K562 (cell line): ENCODE data around the gene NELFE. TPM values are rescaled to one million over a fixed set of nuclear protein-coding genes. Genes with fewer than 3 reads are reported as not detected.

Source experiments
- ERF ChIP-seq: fragments of 450-650 bp; formaldehyde crosslinking; IDR thresholded peaks from 2 replicates; pipeline ENCODE4 v1.4.0; 2020; ENCODE audit warnings: mild to moderate bottlenecking, mixed read lengths
- HMG20A ChIP-seq: fragments of 450-650 bp; formaldehyde crosslinking; conservative IDR thresholded peaks from 2 replicates; pipeline ENCODE4 v1.4.0; 2020; ENCODE audit warnings: mild to moderate bottlenecking, mixed read lengths
- IFI16 ChIP-seq: fragments of 250-450 bp; sonication (Bioruptor Pico); IDR thresholded peaks from 2 replicates; pipeline ENCODE4 v2.1.2; 2022; ENCODE audit warnings: mild to moderate bottlenecking, inconsistent platforms
- MAX ChIP-seq: sonication (generic); formaldehyde crosslinking; IDR thresholded peaks from 2 replicates; pipeline ENCODE4 v1.9.0; 2022; ENCODE audit warnings: mild to moderate bottlenecking, missing genetic modification reagents
- SMAD4 ChIP-seq: fragments of 250-450 bp; sonication (Bioruptor Pico); conservative IDR thresholded peaks from 2 replicates; pipeline ENCODE4 v1.8.0; 2021; ENCODE audit warnings: inconsistent platforms, mild to moderate bottlenecking, moderate library complexity
- SRF ChIP-seq, 2 experiments: fragments of 250-450, 450-650 bp in 1 of 2; sonication (Bioruptor Pico) in 1 of 2; sonication (generic) in 1 of 2; formaldehyde crosslinking; IDR thresholded peaks; 2 replicates each; pipeline versions ENCODE4 v1.5.0 to v1.5.1; 2020 to 2022; ENCODE audit warnings: mild to moderate bottlenecking in 1 of 2, missing genetic modification reagents in 1 of 2
- STAT6 ChIP-seq: sonication (generic); formaldehyde crosslinking; IDR thresholded peaks from 2 replicates; pipeline ENCODE4 v1.8.1; 2023; ENCODE audit warnings: mild to moderate bottlenecking, missing genetic modification reagents
- ZFX ChIP-seq: sonication (generic); formaldehyde crosslinking; IDR thresholded peaks from 2 replicates; pipeline ENCODE4 v1.8.0; 2022; ENCODE audit warnings: mild to moderate bottlenecking, missing genetic modification reagents, moderate library complexity
- polyA plus RNA-seq, 8 experiments: library from polyadenylated mRNA; depleted of rRNA in 4 of 8; stranded (reverse) in 5 of 8; unstranded in 3 of 8; fragments of >200 nt; fragmentation: Nextera tagmentation in 2 of 8; fragmentation: Illumina TruSeq in 1 of 8; extraction: Ambion mirVana in 2 of 8; extraction: Trizol in 1 of 8; gene quantifications; 2 replicates each; pipeline versions ENCODE4 v1.2.1 to v1.2.3, GENCODE V29; 2011 to 2014; ENCODE audit warnings: inconsistent platforms in 1 of 8, missing spikeins in 1 of 8
- total RNA-seq, 7 experiments: library from RNA; depleted of rRNA in 6 of 7; stranded (reverse); fragments of >200 nt in 6 of 7; fragmentation: Illumina TruSeq in 2 of 7; extraction: Trizol in 2 of 7; gene quantifications; 2 replicates each; pipeline versions ENCODE4 v1.2.1 to v1.2.3, GENCODE V29; 2011 to 2021; ENCODE audit warnings: low replicate concordance in 1 of 7
- TF ChIP-seq, protein P1 (sequence below), 3 experiments: fragments of 200-800 bp in 1 of 3; fragments of 250-450 bp in 1 of 3; fragments of 450-650 bp in 1 of 3; sonication (Bioruptor Pico) in 1 of 3; sonication (Bioruptor generic) in 1 of 3; formaldehyde crosslinking in 1 of 3; IDR thresholded peaks; 2 replicates each; pipeline versions ENCODE4 v1.6.1 to v1.8.0; 2016 to 2022; ENCODE audit warnings: mild to moderate bottlenecking in 2 of 3, missing genetic modification characterization in 2 of 3, missing compliant biosample characterization in 1 of 3, moderate library complexity in 1 of 3
- TF ChIP-seq, protein P2 (sequence below): fragments of 200-800 bp; sonication (Bioruptor generic); IDR thresholded peaks from 2 replicates; pipeline ENCODE4 v1.6.1; 2016; ENCODE audit warnings: missing genetic modification characterization, missing compliant biosample characterization
- TF ChIP-seq, protein P3 (sequence below): fragments of 450-650 bp; formaldehyde crosslinking; IDR thresholded peaks from 2 replicates; pipeline ENCODE4 v1.4.0; 2022; ENCODE audit warnings: missing genetic modification characterization

Gene NELFE
- total and polyA plus RNA-seq, 9 of the 15 experiments (the other 6 are each of a cell fraction or from before 2014, with no cell fraction given): 15.2 to 157 (median 91.5) TPM

- TF ChIP-seq, protein P1, sequence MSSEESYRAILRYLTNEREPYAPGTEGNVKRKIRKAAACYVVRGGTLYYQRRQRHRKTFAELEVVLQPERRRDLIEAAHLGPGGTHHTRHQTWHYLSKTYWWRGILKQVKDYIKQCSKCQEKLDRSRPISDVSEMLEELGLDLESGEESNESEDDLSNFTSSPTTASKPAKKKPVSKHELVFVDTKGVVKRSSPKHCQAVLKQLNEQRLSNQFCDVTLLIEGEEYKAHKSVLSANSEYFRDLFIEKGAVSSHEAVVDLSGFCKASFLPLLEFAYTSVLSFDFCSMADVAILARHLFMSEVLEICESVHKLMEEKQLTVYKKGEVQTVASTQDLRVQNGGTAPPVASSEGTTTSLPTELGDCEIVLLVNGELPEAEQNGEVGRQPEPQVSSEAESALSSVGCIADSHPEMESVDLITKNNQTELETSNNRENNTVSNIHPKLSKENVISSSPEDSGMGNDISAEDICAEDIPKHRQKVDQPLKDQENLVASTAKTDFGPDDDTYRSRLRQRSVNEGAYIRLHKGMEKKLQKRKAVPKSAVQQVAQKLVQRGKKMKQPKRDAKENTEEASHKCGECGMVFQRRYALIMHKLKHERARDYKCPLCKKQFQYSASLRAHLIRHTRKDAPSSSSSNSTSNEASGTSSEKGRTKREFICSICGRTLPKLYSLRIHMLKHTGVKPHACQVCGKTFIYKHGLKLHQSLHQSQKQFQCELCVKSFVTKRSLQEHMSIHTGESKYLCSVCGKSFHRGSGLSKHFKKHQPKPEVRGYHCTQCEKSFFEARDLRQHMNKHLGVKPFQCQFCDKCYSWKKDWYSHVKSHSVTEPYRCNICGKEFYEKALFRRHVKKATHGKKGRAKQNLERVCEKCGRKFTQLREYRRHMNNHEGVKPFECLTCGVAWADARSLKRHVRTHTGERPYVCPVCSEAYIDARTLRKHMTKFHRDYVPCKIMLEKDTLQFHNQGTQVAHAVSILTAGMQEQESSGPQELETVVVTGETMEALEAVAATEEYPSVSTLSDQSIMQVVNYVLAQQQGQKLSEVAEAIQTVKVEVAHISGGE (CRISPR knock-in tag; IDR thresholded peaks at IDR 0.05): peak in 1 of 3 experiments; percentile 46; a peak in 2 of 6 replicates
- TF ChIP-seq ERF (CRISPR knock-in tag): 0 out of 2 replicates have a peak, but pooled peaks have one; percentile 44
- 0 out of 2 replicates have a peak, but pooled peaks have one; percentile 46 for TF ChIP-seq IFI16
- 0 out of 2 replicates have a peak, but pooled peaks have one; percentile 31 for TF ChIP-seq SMAD4 (CRISPR knock-in tag)
- TF ChIP-seq STAT6: 0 out of 2 replicates have a peak, but pooled peaks have one; percentile 12
- TF ChIP-seq HMG20A (CRISPR knock-in tag): no peak
- TF ChIP-seq MAX (CRISPR knock-in tag): peak; percentile 17; the same call in 1 of the 2 replicates
- TF ChIP-seq, protein P2, sequence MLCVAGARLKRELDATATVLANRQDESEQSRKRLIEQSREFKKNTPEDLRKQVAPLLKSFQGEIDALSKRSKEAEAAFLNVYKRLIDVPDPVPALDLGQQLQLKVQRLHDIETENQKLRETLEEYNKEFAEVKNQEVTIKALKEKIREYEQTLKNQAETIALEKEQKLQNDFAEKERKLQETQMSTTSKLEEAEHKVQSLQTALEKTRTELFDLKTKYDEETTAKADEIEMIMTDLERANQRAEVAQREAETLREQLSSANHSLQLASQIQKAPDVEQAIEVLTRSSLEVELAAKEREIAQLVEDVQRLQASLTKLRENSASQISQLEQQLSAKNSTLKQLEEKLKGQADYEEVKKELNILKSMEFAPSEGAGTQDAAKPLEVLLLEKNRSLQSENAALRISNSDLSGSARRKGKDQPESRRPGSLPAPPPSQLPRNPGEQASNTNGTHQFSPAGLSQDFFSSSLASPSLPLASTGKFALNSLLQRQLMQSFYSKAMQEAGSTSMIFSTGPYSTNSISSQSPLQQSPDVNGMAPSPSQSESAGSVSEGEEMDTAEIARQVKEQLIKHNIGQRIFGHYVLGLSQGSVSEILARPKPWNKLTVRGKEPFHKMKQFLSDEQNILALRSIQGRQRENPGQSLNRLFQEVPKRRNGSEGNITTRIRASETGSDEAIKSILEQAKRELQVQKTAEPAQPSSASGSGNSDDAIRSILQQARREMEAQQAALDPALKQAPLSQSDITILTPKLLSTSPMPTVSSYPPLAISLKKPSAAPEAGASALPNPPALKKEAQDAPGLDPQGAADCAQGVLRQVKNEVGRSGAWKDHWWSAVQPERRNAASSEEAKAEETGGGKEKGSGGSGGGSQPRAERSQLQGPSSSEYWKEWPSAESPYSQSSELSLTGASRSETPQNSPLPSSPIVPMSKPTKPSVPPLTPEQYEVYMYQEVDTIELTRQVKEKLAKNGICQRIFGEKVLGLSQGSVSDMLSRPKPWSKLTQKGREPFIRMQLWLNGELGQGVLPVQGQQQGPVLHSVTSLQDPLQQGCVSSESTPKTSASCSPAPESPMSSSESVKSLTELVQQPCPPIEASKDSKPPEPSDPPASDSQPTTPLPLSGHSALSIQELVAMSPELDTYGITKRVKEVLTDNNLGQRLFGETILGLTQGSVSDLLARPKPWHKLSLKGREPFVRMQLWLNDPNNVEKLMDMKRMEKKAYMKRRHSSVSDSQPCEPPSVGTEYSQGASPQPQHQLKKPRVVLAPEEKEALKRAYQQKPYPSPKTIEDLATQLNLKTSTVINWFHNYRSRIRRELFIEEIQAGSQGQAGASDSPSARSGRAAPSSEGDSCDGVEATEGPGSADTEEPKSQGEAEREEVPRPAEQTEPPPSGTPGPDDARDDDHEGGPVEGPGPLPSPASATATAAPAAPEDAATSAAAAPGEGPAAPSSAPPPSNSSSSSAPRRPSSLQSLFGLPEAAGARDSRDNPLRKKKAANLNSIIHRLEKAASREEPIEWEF (CRISPR knock-in tag): no peak
- TF ChIP-seq, protein P3, sequence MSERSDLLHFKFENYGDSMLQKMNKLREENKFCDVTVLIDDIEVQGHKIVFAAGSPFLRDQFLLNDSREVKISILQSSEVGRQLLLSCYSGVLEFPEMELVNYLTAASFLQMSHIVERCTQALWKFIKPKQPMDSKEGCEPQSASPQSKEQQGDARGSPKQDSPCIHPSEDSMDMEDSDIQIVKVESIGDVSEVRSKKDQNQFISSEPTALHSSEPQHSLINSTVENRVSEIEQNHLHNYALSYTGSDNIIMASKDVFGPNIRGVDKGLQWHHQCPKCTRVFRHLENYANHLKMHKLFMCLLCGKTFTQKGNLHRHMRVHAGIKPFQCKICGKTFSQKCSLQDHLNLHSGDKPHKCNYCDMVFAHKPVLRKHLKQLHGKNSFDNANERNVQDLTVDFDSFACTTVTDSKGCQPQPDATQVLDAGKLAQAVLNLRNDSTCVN: peak; percentile 70; the same call in 1 of the 2 replicates
- TF ChIP-seq SRF (CRISPR knock-in tag; IDR thresholded peaks at IDR 0.05): 0 out of 4 replicates have a peak, but pooled peaks of 1 of the 2 experiments have one; percentile 3
- 0 out of 2 replicates have a peak, but pooled peaks have one; percentile 8 for TF ChIP-seq ZFX
Observed at GRCh38 chr6:31968791-31969711, 10.3 kb upstream of the NELFE start (continued).
